PC-9 (cell line): ENCODE results near the gene SH3PXD2B. TPM values are rescaled to one million over a fixed set of nuclear protein-coding genes. Genes with fewer than 3 reads are reported as not detected.

Experiments
- BruUV-seq: library from RNA; stranded (reverse); fragments of 400-500 nt; replicated peaks from 2 replicates; lab custom pipeline; 2021; lab: Mats Ljungman, UMichigan
- CTCF ChIA-PET: fragments of 300-600 bp; sonication (Branson Sonifier 250); formaldehyde crosslinking; loops from one replicate; lab custom pipeline; 2022; ENCODE audit warnings: antibody characterized with exemption; lab: Charles Lee
- POLR2A ChIA-PET: fragments of 300-600 bp; sonication (Branson Sonifier 250); formaldehyde crosslinking; loops from one replicate; lab custom pipeline; 2022; ENCODE audit warnings: antibody characterized with exemption; ENCODE audit not compliant: unreplicated experiment; lab: Charles Lee
- DNase-seq, 2 experiments: peaks; one replicate each; pipeline versions ENCODE4 v3.0.0 to v3.0.0-alpha.2; 2015 to 2022; ENCODE audit warnings: mixed read lengths in 1 of 2
- H2AFZ ChIP-seq: fragments of 200-600 bp; sonication (generic); 2 replicates; pipeline ENCODE4 v1.8.1; 2017; ENCODE audit warnings: antibody characterized with exemption
- H3F3A ChIP-seq: fragments of 200-600 bp; sonication (generic); 2 replicates; pipeline ENCODE4 v1.8.1; 2017; ENCODE audit warnings: antibody characterized with exemption, mild to moderate bottlenecking, low read depth; ENCODE audit not compliant: insufficient read depth
- H3K27ac ChIP-seq: fragments of 200-600 bp; sonication (generic); 2 replicates; pipeline ENCODE4 v1.6.1; 2016; ENCODE audit warnings: mixed run types
- H3K27me3 ChIP-seq: fragments of 200-600 bp; sonication (generic); 2 replicates; pipeline ENCODE4 v1.6.1; 2016; ENCODE audit warnings: low read depth, mixed run types; ENCODE audit not compliant: insufficient read depth
- H3K36me3 ChIP-seq: fragments of 200-600 bp; sonication (generic); 2 replicates; pipeline ENCODE4 v1.6.1; 2016; ENCODE audit warnings: low read depth, mixed run types
- H3K4me1 ChIP-seq: fragments of 200-600 bp; sonication (generic); replicated peaks from 2 replicates; pipeline ENCODE4 v1.6.1; 2016; ENCODE audit warnings: mixed run types; ENCODE audit not compliant: insufficient read depth
- H3K4me2 ChIP-seq: fragments of 200-600 bp; sonication (generic); 2 replicates; pipeline ENCODE4 v1.6.1; 2017; ENCODE audit warnings: mixed run types
- H3K4me3 ChIP-seq: fragments of 200-600 bp; sonication (generic); 2 replicates; pipeline ENCODE4 v1.6.1; 2016; ENCODE audit warnings: mixed run types
- H3K79me2 ChIP-seq: fragments of 200-600 bp; sonication (generic); 2 replicates; pipeline ENCODE4 v1.6.1; 2017; ENCODE audit warnings: low read depth, mixed run types
- H3K9me2 ChIP-seq: fragments of 200-600 bp; sonication (generic); 2 replicates; pipeline ENCODE4 v1.8.1; 2017; ENCODE audit warnings: mild to moderate bottlenecking; ENCODE audit not compliant: insufficient read depth
- H3K9me3 ChIP-seq: fragments of 200-600 bp; sonication (generic); 2 replicates; pipeline ENCODE4 v1.8.1; 2016; ENCODE audit warnings: low read depth; ENCODE audit not compliant: insufficient read depth
- H4K20me1 ChIP-seq: fragments of 200-600 bp; sonication (generic); 2 replicates; pipeline ENCODE4 v1.8.1; 2017; ENCODE audit not compliant: insufficient read depth
- CTCF ChIP-seq: fragments of 200-600 bp; sonication (generic); conservative IDR thresholded peaks from 2 replicates; pipeline ENCODE4 v1.6.1; 2017; ENCODE audit warnings: mixed run types, antibody characterized with exemption, mild to moderate bottlenecking, moderate library complexity
- EZH2 ChIP-seq: fragments of 200-600 bp; sonication (generic); IDR thresholded peaks from 2 replicates; pipeline ENCODE4 v1.8.0; 2017; ENCODE audit warnings: antibody characterized with exemption, low read depth
- intact Hi-C: fragments of 100-400 bp; cut with micrococcal nuclease; formaldehyde crosslinking; loops from one replicate; pipeline ENCODE4 v1.10.0; 2022; ENCODE audit not compliant: unreplicated experiment
- total RNA-seq: library from RNA; stranded (reverse); gene quantifications from 2 replicates; pipeline ENCODE4 v1.2.3, GENCODE V29; 2021

SH3PXD2B gene
- total RNA-seq, 1 experiment from 2014 or later = 29.3 TPM

GRCh38 chr5:172385707-172386106 is 68.6 kb downstream of the SH3PXD2B start:
- no peak for TF ChIP-seq EZH2
- no peak for TF ChIP-seq CTCF
- Histone ChIP-seq H3K27ac (no peak overlapping the region), H3K9me3 (no peaks in the 10 kb centered on the region), H3K79me2 (no peaks in the 10 kb centered on the region), H4K20me1 (no peaks in the 10 kb centered on the region), H3F3A (peaks cover 23% of the 10 kb centered on the region; the same call in 1 of the 2 replicates), H3K4me3 (no peak overlapping the region), H3K27me3 (no peaks in the 10 kb centered on the region), H2AFZ (no peak overlapping the region), H3K4me2 (no peak overlapping the region), H3K9me2 (no peaks in the 10 kb centered on the region), H3K36me3 (no peaks in the 10 kb centered on the region), H3K4me1 (peaks cover 25% of the 10 kb centered on the region)
- CTCF ChIA-PET = no interaction called here
- no TSS peak for BruUV-seq
- intact Hi-C loops = no loop called here
- DNase-seq = no peak
- POLR2A ChIA-PET = no interaction called here

- Histone ChIP-seq H3K36me3 (no peaks in the 10 kb centered on the region), H3F3A (peaks cover 23% of the 10 kb centered on the region; the same call in 1 of the 2 replicates), H3K79me2 (no peaks in the 10 kb centered on the region), H3K9me3 (no peaks in the 10 kb centered on the region), H3K27ac (no peak overlapping the region), H3K9me2 (no peaks in the 10 kb centered on the region), H3K27me3 (no peaks in the 10 kb centered on the region), H4K20me1 (no peaks in the 10 kb centered on the region), H3K4me1 (peaks cover 25% of the 10 kb centered on the region), H2AFZ (no peak overlapping the region), H3K4me3 (no peak overlapping the region), H3K4me2 (no peak overlapping the region)
- ChIA-PET CTCF (interaction anchor here (0.5 kb wide), 2 partner anchors 189 to 474 kb away, joined by 3 to 18 read pairs; no protein-coding TSS in a partner anchor), POLR2A (no interaction called here)
- no peak for TF ChIP-seq EZH2
- no peak for TF ChIP-seq CTCF
- intact Hi-C loops = no loop called here
- DNase-seq = no peak
- no TSS peak for BruUV-seq
Observed at GRCh38 chr5:172385010-172385563, 69.2 kb downstream of the SH3PXD2B start.

GRCh38 chr5:172383191-172383802 is 71.0 kb downstream of the SH3PXD2B start:
- DNase-seq = peak; percentile 47 to 98
- Histone ChIP-seq H3K27ac (peak overlapping the region; percentile 48), H3K9me3 (no peaks in the 10 kb centered on the region), H3F3A (peaks cover 23% of the 10 kb centered on the region; the same call in 1 of the 2 replicates), H3K36me3 (no peaks in the 10 kb centered on the region), H2AFZ (no peak overlapping the region), H3K4me3 (no peak overlapping the region), H3K4me1 (peaks cover 25% of the 10 kb centered on the region), H3K9me2 (no peaks in the 10 kb centered on the region), H3K4me2 (peak overlapping the region; percentile 41), H4K20me1 (no peaks in the 10 kb centered on the region), H3K79me2 (no peaks in the 10 kb centered on the region), H3K27me3 (no peaks in the 10 kb centered on the region)
- ChIA-PET CTCF (interaction anchor here (0.7 kb wide), 1 partner anchor 103 kb away, joined by 5 read pairs; no protein-coding TSS in a partner anchor), POLR2A (interaction anchor here (0.5 to 0.8 kb wide), 3 partner anchors 80 to 339 kb away, joined by 3 to 8 read pairs (median 6); no protein-coding TSS in a partner anchor)
- TF ChIP-seq CTCF (no peak), EZH2 (no peak)
- no TSS peak for BruUV-seq
- intact Hi-C loops = loop anchor here (1.0 kb wide), 1 partner anchor 70 kb away; no protein-coding TSS in a partner anchor
